K562 (cell line): Measurements from ENCODE around the gene BTBD16. TPM values are rescaled to one million over a fixed set of nuclear protein-coding genes. Genes with fewer than 3 reads are reported as not detected.

Experiments used
- ATAC-seq: fragments of 200-7000 bp; cut with Tn5 transposase; 3 replicates; pipeline ENCODE4 v1.9.1; 2020; ENCODE audit warnings: moderate library complexity
- BruUV-seq: library from RNA; stranded (reverse); fragments of 400-500 nt; replicated peaks from 2 replicates; lab custom pipeline; 2021; lab: Mats Ljungman, UMichigan
- CTCF ChIA-PET: fragments of 300-600 bp; formaldehyde crosslinking; extraction: SDS; loops from one replicate; lab custom pipeline; 2021; ENCODE audit warnings: low intra/inter-chr PET ratio; lab: Yijun Ruan, JAX
- POLR2A ChIA-PET: fragments of 300-600, 350-650 bp; sonication (Branson Sonifier 250); formaldehyde crosslinking; extraction: SDS; loops from one replicate; lab custom pipeline; 2021; ENCODE audit warnings: antibody characterized with exemption, inconsistent platforms; lab: Yijun Ruan, JAX
- DNase-seq, 4 experiments: peaks; one replicate each; pipeline versions ENCODE4 v3.0.0 to v3.0.0-alpha.2; 2011 to 2018; ENCODE audit warnings: low spot score in 3 of 4, mixed read lengths in 3 of 4; ENCODE audit errors: extremely low read depth in 1 of 4
- FAIRE-seq: peaks from 2 replicates; lab custom pipeline; 2011; peaks lifted over from hg19 to GRCh38; lab: Jason Lieb, UNC
- H2AFZ ChIP-seq: 2 replicates; pipeline ENCODE4 v1.6.0; 2011; ENCODE audit warnings: low read depth, low read length, control low read depth, inconsistent platforms
- H3K27ac ChIP-seq: fragments of 200-600 bp; 3 replicates; pipeline ENCODE4 v1.8.0; 2011; ENCODE audit warnings: low read depth, mild to moderate bottlenecking, control low read depth, inconsistent platforms, low read length, moderate library complexity, mixed read lengths; ENCODE audit errors: extremely low read depth
- H3K27me3 ChIP-seq, 2 experiments: fragments of 300-600 bp in 1 of 2; 2 replicates in 1 of 2; 3 replicates in 1 of 2; pipeline versions ENCODE4 v1.6.0 to v1.8.0; 2011; ENCODE audit warnings: inconsistent platforms in 2 of 2, low read length in 2 of 2, mild to moderate bottlenecking in 1 of 2, mixed read lengths in 1 of 2, moderate library complexity in 1 of 2; ENCODE audit not compliant: control insufficient read depth in 2 of 2, insufficient read depth in 2 of 2
- H3K36me3 ChIP-seq: fragments of 300-600 bp; 3 replicates; pipeline ENCODE4 v1.8.0; 2011; ENCODE audit warnings: mild to moderate bottlenecking, low read length, inconsistent platforms; ENCODE audit not compliant: control insufficient read depth, insufficient read depth
- H3K4me1 ChIP-seq, 2 experiments: fragments of 200-600 bp in 1 of 2; replicated peaks in 1 of 2; 2 replicates in 1 of 2; 3 replicates in 1 of 2; pipeline versions ENCODE4 v1.5.1 to v1.8.0; 2011; ENCODE audit warnings: inconsistent platforms in 2 of 2, low read length in 2 of 2, mild to moderate bottlenecking in 1 of 2, mixed read lengths in 1 of 2, moderate library complexity in 1 of 2; ENCODE audit not compliant: control insufficient read depth in 2 of 2, insufficient read depth in 2 of 2
- H3K4me2 ChIP-seq: 2 replicates; pipeline ENCODE4 v1.6.1; 2011; ENCODE audit warnings: low read length, control low read depth, inconsistent platforms, mixed read lengths; ENCODE audit not compliant: insufficient read depth
- H3K4me3 ChIP-seq: fragments of 200-600 bp; sonication (generic), shearing (Covaris generic); 2 replicates; pipeline ENCODE4 v1.5.1; 2016; ENCODE audit warnings: control low read depth, inconsistent platforms
- H3K79me2 ChIP-seq: fragments of 200-600 bp; 3 replicates; pipeline ENCODE4 v1.8.0; 2011; ENCODE audit warnings: low read length, inconsistent platforms; ENCODE audit not compliant: control insufficient read depth, insufficient read depth
- H3K9ac ChIP-seq, 2 experiments: 2 replicates each; pipeline versions ENCODE4 v1.6.0 to v1.6.1; 2011; ENCODE audit warnings: low read depth in 2 of 2, low read length in 2 of 2, control low read depth in 1 of 2, inconsistent platforms in 1 of 2, mild to moderate bottlenecking in 1 of 2, mixed read lengths in 1 of 2; ENCODE audit not compliant: insufficient read depth in 1 of 2
- H3K9me1 ChIP-seq: one replicate; pipeline ENCODE4 v1.6.0; 2011; ENCODE audit warnings: inconsistent platforms, mild to moderate bottlenecking, low read length, moderate library complexity; ENCODE audit not compliant: control insufficient read depth, insufficient read depth
- H3K9me3 ChIP-seq: replicated peaks from 2 replicates; pipeline ENCODE4 v1.5.1; 2011; ENCODE audit warnings: low read depth, low read length, inconsistent platforms; ENCODE audit not compliant: control insufficient read depth, insufficient read depth
- H4K20me1 ChIP-seq: replicated peaks from 2 replicates; pipeline ENCODE4 v1.6.1; 2011; ENCODE audit warnings: low read length, inconsistent platforms, mixed read lengths; ENCODE audit not compliant: control insufficient read depth, insufficient read depth
- CXXC5 ChIP-seq: fragments of 250-450 bp; sonication (Bioruptor Pico); IDR thresholded peaks from 2 replicates; pipeline ENCODE4 v1.8.0; 2022; ENCODE audit warnings: inconsistent platforms, mild to moderate bottlenecking, moderate library complexity
- DIDO1 ChIP-seq: fragments of 450-650 bp; IDR thresholded peaks from 2 replicates; pipeline ENCODE4 v1.6.1; 2016; ENCODE audit warnings: low read depth, missing biosample characterization, missing genetic modification characterization
- ETS2 ChIP-seq: IDR thresholded peaks from 2 replicates; pipeline ENCODE4 v1.6.1; 2016; ENCODE audit warnings: borderline replicate concordance, missing genetic modification characterization, mild to moderate bottlenecking, moderate library complexity, missing compliant biosample characterization; ENCODE audit not compliant: poor library complexity, severe bottlenecking
- FOXO4 ChIP-seq: fragments of 450-650 bp; formaldehyde crosslinking; IDR thresholded peaks from 2 replicates; pipeline ENCODE4 v1.4.0; 2020; ENCODE audit warnings: mild to moderate bottlenecking, moderate library complexity
- HIVEP1 ChIP-seq: fragments of 250-450 bp; sonication (Bioruptor Pico); IDR thresholded peaks from 2 replicates; pipeline ENCODE4 v1.4.0; 2020; ENCODE audit warnings: mild to moderate bottlenecking
- MAFG ChIP-seq: fragments of 450-650 bp; conservative IDR thresholded peaks from 2 replicates; pipeline ENCODE4 v1.6.1; 2016; ENCODE audit warnings: missing genetic modification characterization, missing compliant biosample characterization
- RBM14 ChIP-seq: fragments of 200-400 bp; formaldehyde crosslinking; IDR thresholded peaks from 2 replicates; pipeline ENCODE4 v1.6.1; 2018; ENCODE audit warnings: low read depth, mild to moderate bottlenecking, low read length, moderate library complexity, borderline replicate concordance; ENCODE audit not compliant: insufficient read depth
- SIRT6 ChIP-seq: IDR thresholded peaks from one replicate; pipeline ENCODE4 v1.6.1; 2012; ENCODE audit warnings: low read depth, mild to moderate bottlenecking, control low read depth, inconsistent platforms, low read length, moderate library complexity
- SIX5 ChIP-seq, 2 experiments: IDR thresholded peaks; 2 replicates each; pipeline ENCODE4 v1.6.1; 2011; ENCODE audit warnings: low read length in 2 of 2, borderline replicate concordance in 1 of 2, low read depth in 1 of 2, mild to moderate bottlenecking in 1 of 2, moderate library complexity in 1 of 2; ENCODE audit not compliant: insufficient read depth in 1 of 2
- SPI1 ChIP-seq: IDR thresholded peaks from 2 replicates; pipeline ENCODE4 v1.6.1; 2011; ENCODE audit warnings: low read depth, low read length, control low read depth, borderline replicate concordance
- TCF7 ChIP-seq: sonication (generic); IDR thresholded peaks from 2 replicates; pipeline ENCODE4 v1.6.1; 2016; ENCODE audit warnings: antibody characterized with exemption, borderline replicate concordance
- ZBTB8A ChIP-seq: fragments of 450-650 bp; IDR thresholded peaks from 2 replicates; pipeline ENCODE4 v1.6.1; 2018; ENCODE audit warnings: mild to moderate bottlenecking, moderate library complexity; ENCODE audit not compliant: partially characterized antibody
- ZNF318 ChIP-seq, 2 experiments: fragments of 450-650 bp; IDR thresholded peaks; 2 replicates each; pipeline ENCODE4 v1.6.1; 2016; ENCODE audit warnings: mild to moderate bottlenecking in 2 of 2, borderline replicate concordance in 1 of 2, low read depth in 1 of 2, moderate library complexity in 1 of 2
- ZNF77 ChIP-seq: fragments of 250-450 bp; sonication (Bioruptor Pico); IDR thresholded peaks from 2 replicates; pipeline ENCODE4 v1.5.0; 2020
- WGBS: fragments of 100-300 bp; shearing (Covaris generic); methylation state at CpG from one replicate; pipeline ENCODE4 v1.1.6; 2016; ENCODE audit warnings: low coverage, mixed read lengths; ENCODE audit not compliant: insufficient coverage; ENCODE audit errors: missing lambda C conversion rate; 5-methylcytosine and 5-hydroxymethylcytosine counted together
- in situ Hi-C: fragments of 300-500 bp; cut with MboI; formaldehyde crosslinking; loops from 4 replicates; pipeline ENCODE4 v1.15.0; 2018; ENCODE audit warnings: inconsistent platforms, mixed read lengths
- intact Hi-C: fragments of 100-400 bp; cut with micrococcal nuclease; formaldehyde crosslinking; loops from 2 replicates; pipeline ENCODE4 v1.14.2; 2022
- polyA plus RNA-seq, 8 experiments: library from polyadenylated mRNA; depleted of rRNA in 4 of 8; stranded (reverse) in 5 of 8; unstranded in 3 of 8; fragments of >200 nt; fragmentation: Nextera tagmentation in 2 of 8; fragmentation: Illumina TruSeq in 1 of 8; extraction: Ambion mirVana in 2 of 8; extraction: Trizol in 1 of 8; gene quantifications; 2 replicates each; pipeline versions ENCODE4 v1.2.1 to v1.2.3, GENCODE V29; 2011 to 2014; ENCODE audit warnings: inconsistent platforms in 1 of 8, missing spikeins in 1 of 8
- total RNA-seq, 7 experiments: library from RNA; depleted of rRNA in 6 of 7; stranded (reverse); fragments of >200 nt in 6 of 7; fragmentation: Illumina TruSeq in 2 of 7; extraction: Trizol in 2 of 7; gene quantifications; 2 replicates each; pipeline versions ENCODE4 v1.2.1 to v1.2.3, GENCODE V29; 2011 to 2021; ENCODE audit warnings: low replicate concordance in 1 of 7

Gene BTBD16
- total and polyA plus RNA-seq, 9 of the 15 experiments (the other 6 are each of a cell fraction or from before 2014, with no cell fraction given), result 0.11 TPM; not detected in 8

DNA sequence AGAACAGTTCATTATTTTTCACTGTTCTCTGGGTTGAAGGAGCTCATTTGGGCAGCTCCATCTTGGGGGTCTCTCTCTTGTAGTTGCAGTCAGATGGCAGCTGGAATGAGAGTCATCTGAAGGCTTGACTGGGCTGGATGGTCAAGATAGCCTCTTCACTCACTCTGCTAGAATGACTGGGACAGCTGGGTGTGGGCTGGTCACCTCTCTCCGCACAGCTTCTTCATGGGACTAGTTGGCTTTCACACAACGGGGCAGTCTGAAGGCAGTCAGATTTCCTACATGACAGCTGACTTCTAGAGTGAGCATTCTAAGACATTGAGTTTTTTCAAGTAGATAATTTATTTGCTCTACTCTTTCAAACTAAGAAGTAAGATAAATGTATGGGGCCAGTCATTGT lies 116.5 kb downstream of the BTBD16 start:
- TF ChIP-seq SIX5 (IDR thresholded peaks at IDR 0.05; ENCODE audit: borderline replicate concordance in 1 of 2, insufficient read depth in 1 of 2, low read depth in 1 of 2, low read length in 2 of 2) (no peak), DIDO1 (no peak), SPI1 (no peak), ZNF77 (CRISPR knock-in tag) (no peak), ZBTB8A (no peak), RBM14 (no peak), SIRT6 (no peak), HIVEP1 (CRISPR knock-in tag) (no peak), ZNF318 (IDR thresholded peaks at IDR 0.05; ENCODE audit: borderline replicate concordance in 1 of 2, low read depth in 1 of 2) (no peak), MAFG (tag) (no peak), TCF7 (no peak), ETS2 (tag) (no peak), CXXC5 (CRISPR knock-in tag) (no peak), FOXO4 (CRISPR knock-in tag) (no peak)
- in situ Hi-C loops (no loop called here), intact Hi-C loops (no loop called here)
- Histone ChIP-seq H3K4me2 (no peak overlapping the region), H3K27ac (no peak overlapping the region), H3K4me3 (no peak overlapping the region), H3K36me3 (no peaks in the 10 kb centered on the region), H3K4me1 (no peaks in the 10 kb centered on the region), H4K20me1 (no peaks in the 10 kb centered on the region), H3K9me3 (no peaks in the 10 kb centered on the region), H3K9me1 (no peaks in the 10 kb centered on the region), H2AFZ (no peak overlapping the region), H3K79me2 (no peaks in the 10 kb centered on the region), H3K9ac (no peak overlapping the region), H3K27me3 (no peaks in the 10 kb centered on the region)
- ChIA-PET POLR2A (no interaction called here), CTCF (no interaction called here)
- FAIRE-seq (no peak), ATAC-seq (no peak), DNase-seq (no peak)
- 0% methylated on average over 2 of the region's 2 CpGs for WGBS
- no TSS peak for BruUV-seq
